PFSK-1 (cell line): ENCODE measurements around the gene PUDP.

Experiments used
- FOXP2 ChIP-seq: optimal IDR thresholded peaks from 2 replicates; pipeline ENCODE3; 2011; ENCODE audit warnings: borderline replicate concordance, control low read depth, inconsistent platforms; ENCODE audit not compliant: insufficient read depth; ENCODE audit errors: extremely low read length, extremely low read depth
- POLR2AphosphoS5 ChIP-seq: IDR thresholded peaks from 2 replicates; pipeline ENCODE4 v1.6.1; 2012; ENCODE audit warnings: low read depth, mild to moderate bottlenecking, control low read depth, low read length, moderate library complexity
- REST ChIP-seq, 2 experiments: IDR thresholded peaks; 2 replicates each; pipeline versions ENCODE4 v1.6.1 to v1.8.0; 2011 to 2012; ENCODE audit warnings: low read depth in 2 of 2, low read length in 2 of 2, control low read depth in 1 of 2, inconsistent platforms in 1 of 2, mild to moderate bottlenecking in 1 of 2, moderate library complexity in 1 of 2; ENCODE audit not compliant: insufficient read depth in 1 of 2
- SIN3A ChIP-seq: IDR thresholded peaks from 2 replicates; pipeline ENCODE4 v1.6.1; 2012; ENCODE audit warnings: mild to moderate bottlenecking, low read length, moderate library complexity, borderline replicate concordance; ENCODE audit not compliant: insufficient read depth
- TAF1 ChIP-seq: IDR thresholded peaks from 2 replicates; pipeline ENCODE4 v1.6.1; 2012; ENCODE audit warnings: low read length, control low read depth, borderline replicate concordance; ENCODE audit not compliant: insufficient read depth

PUDP gene

GRCh38 chrX:7050271-7050670 lies 97.7 kb downstream of the PUDP start:
- no peak for TF ChIP-seq TAF1
- TF ChIP-seq POLR2AphosphoS5: no peak
- no peak for TF ChIP-seq SIN3A
- TF ChIP-seq FOXP2: no peak
- no peak for TF ChIP-seq REST (IDR thresholded peaks at IDR 0.05; ENCODE audit: insufficient read depth in 1 of 2, low read depth in 2 of 2, low read length in 2 of 2)

- TF ChIP-seq TAF1 (no peak), POLR2AphosphoS5 (no peak), REST (IDR thresholded peaks at IDR 0.05; ENCODE audit: insufficient read depth in 1 of 2, low read depth in 2 of 2, low read length in 2 of 2) (no peak), FOXP2 (no peak), SIN3A (no peak)
Measured at GRCh38 chrX:7047951-7048350, 100.0 kb downstream of the PUDP start.

GRCh38 chrX:7045238-7045955 lies 102.6 kb downstream of the PUDP start:
- TF ChIP-seq FOXP2: no peak
- TF ChIP-seq TAF1: no peak
- TF ChIP-seq REST (IDR thresholded peaks at IDR 0.05; ENCODE audit: insufficient read depth in 1 of 2, low read depth in 2 of 2, low read length in 2 of 2): no peak
- TF ChIP-seq SIN3A: no peak
- no peak for TF ChIP-seq POLR2AphosphoS5

GRCh38 chrX:7028246-7028645 lies 119.7 kb downstream of the PUDP start:
- no peak for TF ChIP-seq POLR2AphosphoS5
- TF ChIP-seq TAF1: no peak
- no peak for TF ChIP-seq SIN3A
- no peak for TF ChIP-seq REST (IDR thresholded peaks at IDR 0.05; ENCODE audit: insufficient read depth in 1 of 2, low read depth in 2 of 2, low read length in 2 of 2)
- no peak for TF ChIP-seq FOXP2

- TF ChIP-seq REST (IDR thresholded peaks at IDR 0.05; ENCODE audit: insufficient read depth in 1 of 2, low read depth in 2 of 2, low read length in 2 of 2): no peak
- TF ChIP-seq SIN3A: no peak
- TF ChIP-seq POLR2AphosphoS5: no peak
- TF ChIP-seq FOXP2: no peak
- TF ChIP-seq TAF1: no peak
Measured at GRCh38 chrX:7027071-7027470, 120.9 kb downstream of the PUDP start.
